Measurements from ENCODE around the gene DOK6. TPM values are rescaled to one million over a fixed set of nuclear protein-coding genes. Genes with fewer than 3 reads are reported as not detected.

DOK6 gene
- total RNA-seq, 2 experiments from 2014 or later: not detected

- H3K27ac ChIP-seq (ENCODE audit: low read depth, low read length, poor library complexity, severe bottlenecking): no peak overlapping the region
- POLR2A ChIA-PET: no interaction called here
Measured at GRCh38 chr18:69399253-69399652, 1.4 kb upstream of the DOK6 start.

DNA sequence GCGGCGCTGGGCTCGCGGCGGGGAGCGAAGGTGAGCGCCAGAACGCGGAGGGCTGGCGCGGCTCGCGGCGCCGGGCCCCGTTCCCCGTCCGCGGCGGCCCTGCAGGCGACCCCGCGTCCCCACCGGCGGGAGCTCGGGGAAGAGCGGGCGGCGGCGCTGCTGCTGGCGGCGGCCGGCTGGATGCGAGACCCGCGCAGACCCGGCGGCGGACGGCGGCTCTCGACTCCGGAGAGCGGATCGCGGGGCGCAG is 213 bp downstream of the DOK6 start:
- Histone ChIP-seq H3K79me2 (ENCODE audit: insufficient read depth, low read depth, low read length) (no peaks in the 10 kb centered on the region), H4K20me1 (ENCODE audit: insufficient read depth, low read length) (no peaks in the 10 kb centered on the region), H3K36me3 (ENCODE audit: insufficient read depth, low read length) (no peaks in the 10 kb centered on the region), H3K9me2 (ENCODE audit: insufficient read depth, low read length) (no peaks in the 10 kb centered on the region), H3K27ac (ENCODE audit: low read depth, low read length, poor library complexity, severe bottlenecking) (no peak overlapping the region), H2AFZ (ENCODE audit: low read length) (no peak overlapping the region), H3K4me2 (ENCODE audit: low read length) (no peak overlapping the region), H3K4me3 (ENCODE audit: low read depth, low read length, poor library complexity, severe bottlenecking) (no peak overlapping the region), H3K9me3 (ENCODE audit: low read length) (no peaks in the 10 kb centered on the region), H3K4me1 (ENCODE audit: insufficient read depth, low read length, poor library complexity, severe bottlenecking) (no peaks in the 10 kb centered on the region)
- ChIA-PET CTCF (ENCODE audit: unreplicated experiment) (no interaction called here), POLR2A (no interaction called here)
- intact Hi-C loops (cut with micrococcal nuclease; ENCODE audit: unreplicated experiment): no loop called here
- TF ChIP-seq CTCF (conservative IDR thresholded peaks at IDR 0.05; ENCODE audit: low read length): no peak
- no peak for TF ChIP-seq EZH2phosphoT487 (IDR thresholded peaks at IDR 0.05; ENCODE audit: borderline replicate concordance, low read depth, low read length)
- no TSS peak for BruUV-seq (replicated peaks)
- DNase-seq (ENCODE audit: low spot score): no peak

More at GRCh38 chr18:69399253-69399652, 1.4 kb upstream of the DOK6 start:
- Histone ChIP-seq H3K9me3 (ENCODE audit: low read length) (no peaks in the 10 kb centered on the region), H2AFZ (ENCODE audit: low read length) (no peak overlapping the region), H3K79me2 (ENCODE audit: insufficient read depth, low read depth, low read length) (no peaks in the 10 kb centered on the region), H3K36me3 (ENCODE audit: insufficient read depth, low read length) (no peaks in the 10 kb centered on the region), H3K9me2 (ENCODE audit: insufficient read depth, low read length) (no peaks in the 10 kb centered on the region), H3K4me2 (ENCODE audit: low read length) (no peak overlapping the region), H4K20me1 (ENCODE audit: insufficient read depth, low read length) (no peaks in the 10 kb centered on the region), H3K4me3 (ENCODE audit: low read depth, low read length, poor library complexity, severe bottlenecking) (no peak overlapping the region), H3K4me1 (ENCODE audit: insufficient read depth, low read length, poor library complexity, severe bottlenecking) (no peaks in the 10 kb centered on the region)
- intact Hi-C loops (cut with micrococcal nuclease; ENCODE audit: unreplicated experiment): no loop called here
- CTCF ChIA-PET (ENCODE audit: unreplicated experiment): no interaction called here
- no TSS peak for BruUV-seq (replicated peaks)
- no peak for TF ChIP-seq CTCF (conservative IDR thresholded peaks at IDR 0.05; ENCODE audit: low read length)
- no peak for TF ChIP-seq EZH2phosphoT487 (IDR thresholded peaks at IDR 0.05; ENCODE audit: borderline replicate concordance, low read depth, low read length)
- DNase-seq (ENCODE audit: low spot score): no peak

DNA sequence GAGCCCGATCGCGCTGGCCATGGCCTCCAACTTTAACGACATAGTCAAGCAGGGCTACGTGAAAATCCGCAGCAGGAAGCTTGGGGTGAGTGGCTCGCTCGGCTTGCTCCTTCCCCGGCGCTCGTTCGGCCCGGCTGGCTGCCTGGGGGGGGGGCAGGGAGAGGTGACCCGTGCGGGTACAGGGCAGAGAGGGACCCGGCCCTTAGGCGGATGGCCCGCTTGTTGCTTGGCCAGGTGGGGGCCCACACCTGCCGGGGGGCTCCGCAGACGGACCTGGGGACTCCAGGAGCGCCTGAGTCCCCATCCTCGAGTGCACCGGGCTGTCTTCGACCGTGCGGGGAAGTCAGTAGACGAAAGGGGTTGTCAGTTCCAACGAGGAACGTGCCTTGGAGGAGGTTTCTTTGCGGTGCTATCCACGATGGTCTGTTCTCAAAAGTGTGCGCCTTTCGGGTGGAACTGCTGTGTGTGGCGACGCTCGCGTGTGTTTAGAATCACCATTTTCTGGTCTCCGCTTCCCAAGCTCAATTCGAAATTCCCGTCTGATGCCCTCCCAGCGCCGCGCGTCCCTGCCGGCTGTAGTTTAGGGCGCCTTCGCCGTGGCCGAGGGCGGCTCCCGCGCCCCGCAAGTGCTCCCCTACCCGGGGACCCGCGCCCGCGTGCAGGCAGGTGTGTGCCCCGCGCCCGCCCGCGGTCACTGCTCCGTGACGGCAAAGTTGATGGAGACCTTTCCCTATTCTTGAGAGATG is 711 bp downstream of the DOK6 start:
- DNase-seq (ENCODE audit: low spot score): no peak
- POLR2A ChIA-PET: no interaction called here
- Histone ChIP-seq H3K79me2 (ENCODE audit: insufficient read depth, low read depth, low read length) (no peaks in the 10 kb centered on the region), H3K36me3 (ENCODE audit: insufficient read depth, low read length) (no peaks in the 10 kb centered on the region), H3K9me3 (ENCODE audit: low read length) (no peaks in the 10 kb centered on the region), H3K27ac (ENCODE audit: low read depth, low read length, poor library complexity, severe bottlenecking) (no peak overlapping the region), H4K20me1 (ENCODE audit: insufficient read depth, low read length) (no peaks in the 10 kb centered on the region), H2AFZ (ENCODE audit: low read length) (no peak overlapping the region), H3K4me3 (ENCODE audit: low read depth, low read length, poor library complexity, severe bottlenecking) (no peak overlapping the region), H3K4me1 (ENCODE audit: insufficient read depth, low read length, poor library complexity, severe bottlenecking) (no peaks in the 10 kb centered on the region), H3K4me2 (ENCODE audit: low read length) (no peak overlapping the region), H3K9me2 (ENCODE audit: insufficient read depth, low read length) (no peaks in the 10 kb centered on the region)
- TF ChIP-seq CTCF (conservative IDR thresholded peaks at IDR 0.05; ENCODE audit: low read length): no peak
- TF ChIP-seq EZH2phosphoT487 (IDR thresholded peaks at IDR 0.05; ENCODE audit: borderline replicate concordance, low read depth, low read length): no peak
- intact Hi-C loops (cut with micrococcal nuclease; ENCODE audit: unreplicated experiment): no loop called here
- CTCF ChIA-PET (ENCODE audit: unreplicated experiment): no interaction called here
- no TSS peak for BruUV-seq (replicated peaks)
